HepG2 (cell line): ENCODE measurements around the gene PRRT1. TPM values are rescaled to one million over a fixed set of nuclear protein-coding genes. Genes with fewer than 3 reads are reported as not detected.

Source experiments
- CBX5 ChIP-seq: sonication (generic); formaldehyde crosslinking; IDR thresholded peaks from 2 replicates; pipeline ENCODE4 v1.4.0; 2020; ENCODE audit warnings: missing genetic modification reagents, borderline replicate concordance
- CCDC6 ChIP-seq: sonication (generic); formaldehyde crosslinking; IDR thresholded peaks from 2 replicates; pipeline ENCODE4 v1.8.1; 2022; ENCODE audit warnings: mild to moderate bottlenecking, missing genetic modification reagents, moderate library complexity
- CREM ChIP-seq, 2 experiments: sonication (generic) in 1 of 2; formaldehyde crosslinking in 1 of 2; IDR thresholded peaks; 2 replicates each; pipeline versions ENCODE4 v1.4.0 to v1.6.1; 2016 to 2020; ENCODE audit warnings: antibody characterized with exemption in 1 of 2, mild to moderate bottlenecking in 1 of 2, missing genetic modification reagents in 1 of 2
- ETV5 ChIP-seq: IDR thresholded peaks from 2 replicates; pipeline ENCODE4 v1.6.1; 2018; ENCODE audit warnings: missing biosample characterization, missing genetic modification reagents, inconsistent platforms, borderline replicate concordance
- EZH2 ChIP-seq: conservative IDR thresholded peaks from 2 replicates; pipeline ENCODE4 v1.6.1; 2012; ENCODE audit warnings: mild to moderate bottlenecking, low read depth, low read length, moderate library complexity
- GTF2F1 ChIP-seq: fragments of 150-350 bp; IDR thresholded peaks from 2 replicates; pipeline ENCODE4 v1.6.1; 2014; ENCODE audit warnings: low read length
- IKZF1 ChIP-seq: fragments of 450-650 bp; IDR thresholded peaks from 2 replicates; pipeline ENCODE4 v1.7.1; 2016
- IRF2 ChIP-seq: IDR thresholded peaks from 2 replicates; pipeline ENCODE4 v1.6.1; 2018; ENCODE audit warnings: missing genetic modification reagents, missing compliant biosample characterization
- KDM6A ChIP-seq: IDR thresholded peaks from 2 replicates; pipeline ENCODE4 v1.6.1; 2016; ENCODE audit warnings: low read depth
- RXRB ChIP-seq: IDR thresholded peaks from 2 replicates; pipeline ENCODE4 v1.6.1; 2016; ENCODE audit warnings: borderline replicate concordance, missing genetic modification reagents, missing compliant biosample characterization
- TBX3 ChIP-seq: fragments of 450-650 bp; IDR thresholded peaks from 2 replicates; pipeline ENCODE4 v1.6.1; 2017; ENCODE audit warnings: antibody characterized with exemption, mild to moderate bottlenecking, inconsistent platforms, borderline replicate concordance
- TEAD2 ChIP-seq: sonication (generic); formaldehyde crosslinking; IDR thresholded peaks from 2 replicates; pipeline ENCODE4 v1.9.0; 2021; ENCODE audit warnings: missing genetic modification reagents
- XBP1 ChIP-seq: sonication (generic); formaldehyde crosslinking; IDR thresholded peaks from 2 replicates; pipeline ENCODE4 v1.5.0; 2020; ENCODE audit warnings: missing genetic modification reagents
- ZNF30 ChIP-seq: sonication (generic); formaldehyde crosslinking; IDR thresholded peaks from 2 replicates; pipeline ENCODE4 v1.5.0; 2020; ENCODE audit warnings: mild to moderate bottlenecking, missing genetic modification reagents
- ZNF326 ChIP-seq: sonication (generic); formaldehyde crosslinking; IDR thresholded peaks from 2 replicates; pipeline ENCODE4 v1.4.0; 2020; ENCODE audit warnings: missing genetic modification reagents, borderline replicate concordance
- polyA plus RNA-seq, 8 experiments: library from polyadenylated mRNA; depleted of rRNA in 3 of 8; stranded (reverse) in 7 of 8; unstranded in 1 of 8; fragments of >200 nt; fragmentation: Illumina TruSeq in 4 of 8; extraction: Trizol in 4 of 8; gene quantifications; 2 replicates each; pipeline versions ENCODE4 v1.2.1 to v1.2.3, GENCODE V29; 2011 to 2016; ENCODE audit warnings: low read depth in 4 of 8, missing spikeins in 1 of 8, mixed read lengths in 1 of 8; ENCODE audit not compliant: insufficient read depth in 1 of 8
- total RNA-seq, 5 experiments: library from RNA; depleted of rRNA; stranded (reverse); fragments of >200 nt; fragmentation: Illumina TruSeq; extraction: Trizol; gene quantifications; 2 replicates each; pipeline ENCODE4 v1.2.3, GENCODE V29; 2016; ENCODE audit warnings: low read depth in 1 of 5
- TF ChIP-seq, protein P1 (sequence below): sonication (generic); formaldehyde crosslinking; IDR thresholded peaks from 2 replicates; pipeline ENCODE4 v1.4.0; 2020; ENCODE audit warnings: missing genetic modification reagents, borderline replicate concordance
- TF ChIP-seq, protein P2 (sequence below): sonication (generic); formaldehyde crosslinking; IDR thresholded peaks from 2 replicates; pipeline ENCODE4 v1.5.1; 2020; ENCODE audit warnings: mild to moderate bottlenecking, missing genetic modification reagents, moderate library complexity
- TF ChIP-seq, protein P3 (sequence below): IDR thresholded peaks from 2 replicates; pipeline ENCODE4 v1.6.1; 2012; ENCODE audit warnings: inconsistent platforms
- TF ChIP-seq, protein P4 (sequence below): IDR thresholded peaks from 2 replicates; pipeline ENCODE4 v1.6.1; 2016; ENCODE audit warnings: control low read depth
- TF ChIP-seq, protein P5 (sequence below): sonication (generic); formaldehyde crosslinking; IDR thresholded peaks from 2 replicates; pipeline ENCODE4 v1.5.0; 2020; ENCODE audit warnings: missing genetic modification reagents
- TF ChIP-seq, protein P6 (sequence below): sonication (generic); formaldehyde crosslinking; IDR thresholded peaks from 2 replicates; pipeline ENCODE4 v1.8.0; 2022; ENCODE audit warnings: missing genetic modification reagents, low read depth, mild to moderate bottlenecking, borderline replicate concordance

PRRT1 gene
- total and polyA plus RNA-seq, 2 of the 13 experiments (the other 11 are each of a cell fraction or from before 2014, with no cell fraction given), result 0.64 to 1.4 TPM

DNA sequence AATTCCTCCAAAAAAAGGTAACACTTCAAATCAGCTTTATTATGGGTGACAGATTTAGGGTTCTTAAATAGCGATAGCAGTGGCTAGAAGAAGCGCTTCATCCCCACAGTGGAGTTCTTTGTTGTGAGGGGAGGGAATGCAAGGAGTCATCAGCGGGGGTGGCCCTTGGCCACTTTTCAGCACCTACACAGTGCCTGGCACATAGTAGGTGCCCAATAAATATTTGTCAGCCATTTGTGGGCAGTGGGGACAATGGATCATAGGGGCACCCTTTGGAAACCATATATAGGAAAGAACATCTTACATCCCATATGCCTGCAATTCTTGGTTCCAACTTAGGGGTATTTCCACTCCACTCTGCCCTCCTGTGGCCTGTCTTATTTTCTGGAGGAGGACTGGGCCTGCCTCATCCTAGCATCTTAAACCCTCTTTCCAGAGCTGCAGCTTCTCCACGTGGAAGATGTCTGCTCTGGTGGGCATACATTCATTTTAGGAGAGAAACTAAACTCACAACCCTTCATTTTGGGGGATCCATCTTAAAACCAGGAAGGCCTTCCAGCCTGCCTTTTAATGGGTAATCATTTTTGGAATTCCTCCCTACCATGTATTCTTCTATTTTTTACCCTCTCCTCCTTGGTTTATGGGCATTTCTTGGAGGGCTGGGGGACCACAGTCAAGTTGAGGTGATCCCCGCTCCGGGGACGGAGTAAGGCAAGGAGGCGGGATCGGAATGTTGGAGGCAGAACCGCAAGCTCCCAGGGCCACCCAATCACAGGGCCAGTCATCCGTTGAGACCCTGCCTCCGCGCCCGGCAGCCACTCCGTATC lies 43.3 kb upstream of the PRRT1 start (continued):
- 0 out of 2 replicates have a peak, but pooled peaks have one; percentile 11 for TF ChIP-seq CBX5 (CRISPR knock-in tag)
- TF ChIP-seq CCDC6 (CRISPR knock-in tag), result 0 out of 2 replicates have a peak, but pooled peaks have one; percentile 53
- no peak for TF ChIP-seq ZNF30 (CRISPR knock-in tag)
- TF ChIP-seq, protein P1, sequence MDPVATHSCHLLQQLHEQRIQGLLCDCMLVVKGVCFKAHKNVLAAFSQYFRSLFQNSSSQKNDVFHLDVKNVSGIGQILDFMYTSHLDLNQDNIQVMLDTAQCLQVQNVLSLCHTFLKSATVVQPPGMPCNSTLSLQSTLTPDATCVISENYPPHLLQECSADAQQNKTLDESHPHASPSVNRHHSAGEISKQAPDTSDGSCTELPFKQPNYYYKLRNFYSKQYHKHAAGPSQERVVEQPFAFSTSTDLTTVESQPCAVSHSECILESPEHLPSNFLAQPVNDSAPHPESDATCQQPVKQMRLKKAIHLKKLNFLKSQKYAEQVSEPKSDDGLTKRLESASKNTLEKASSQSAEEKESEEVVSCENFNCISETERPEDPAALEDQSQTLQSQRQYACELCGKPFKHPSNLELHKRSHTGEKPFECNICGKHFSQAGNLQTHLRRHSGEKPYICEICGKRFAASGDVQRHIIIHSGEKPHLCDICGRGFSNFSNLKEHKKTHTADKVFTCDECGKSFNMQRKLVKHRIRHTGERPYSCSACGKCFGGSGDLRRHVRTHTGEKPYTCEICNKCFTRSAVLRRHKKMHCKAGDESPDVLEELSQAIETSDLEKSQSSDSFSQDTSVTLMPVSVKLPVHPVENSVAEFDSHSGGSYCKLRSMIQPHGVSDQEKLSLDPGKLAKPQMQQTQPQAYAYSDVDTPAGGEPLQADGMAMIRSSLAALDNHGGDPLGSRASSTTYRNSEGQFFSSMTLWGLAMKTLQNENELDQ (CRISPR knock-in tag), result no peak
- TF ChIP-seq, protein P2, sequence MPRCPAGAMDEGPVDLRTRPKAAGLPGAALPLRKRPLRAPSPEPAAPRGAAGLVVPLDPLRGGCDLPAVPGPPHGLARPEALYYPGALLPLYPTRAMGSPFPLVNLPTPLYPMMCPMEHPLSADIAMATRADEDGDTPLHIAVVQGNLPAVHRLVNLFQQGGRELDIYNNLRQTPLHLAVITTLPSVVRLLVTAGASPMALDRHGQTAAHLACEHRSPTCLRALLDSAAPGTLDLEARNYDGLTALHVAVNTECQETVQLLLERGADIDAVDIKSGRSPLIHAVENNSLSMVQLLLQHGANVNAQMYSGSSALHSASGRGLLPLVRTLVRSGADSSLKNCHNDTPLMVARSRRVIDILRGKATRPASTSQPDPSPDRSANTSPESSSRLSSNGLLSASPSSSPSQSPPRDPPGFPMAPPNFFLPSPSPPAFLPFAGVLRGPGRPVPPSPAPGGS (CRISPR knock-in tag), result 0 out of 2 replicates have a peak, but pooled peaks have one; percentile 27
- TF ChIP-seq, protein P3, sequence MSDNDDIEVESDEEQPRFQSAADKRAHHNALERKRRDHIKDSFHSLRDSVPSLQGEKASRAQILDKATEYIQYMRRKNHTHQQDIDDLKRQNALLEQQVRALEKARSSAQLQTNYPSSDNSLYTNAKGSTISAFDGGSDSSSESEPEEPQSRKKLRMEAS, result no peak
- TF ChIP-seq, protein P4, sequence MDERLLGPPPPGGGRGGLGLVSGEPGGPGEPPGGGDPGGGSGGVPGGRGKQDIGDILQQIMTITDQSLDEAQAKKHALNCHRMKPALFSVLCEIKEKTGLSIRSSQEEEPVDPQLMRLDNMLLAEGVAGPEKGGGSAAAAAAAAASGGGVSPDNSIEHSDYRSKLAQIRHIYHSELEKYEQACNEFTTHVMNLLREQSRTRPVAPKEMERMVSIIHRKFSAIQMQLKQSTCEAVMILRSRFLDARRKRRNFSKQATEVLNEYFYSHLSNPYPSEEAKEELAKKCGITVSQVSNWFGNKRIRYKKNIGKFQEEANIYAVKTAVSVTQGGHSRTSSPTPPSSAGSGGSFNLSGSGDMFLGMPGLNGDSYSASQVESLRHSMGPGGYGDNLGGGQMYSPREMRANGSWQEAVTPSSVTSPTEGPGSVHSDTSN (CRISPR knock-in tag), result no peak
- TF ChIP-seq CREM (IDR thresholded peaks at IDR 0.05), result no peak; the same call in 1 of the 2 replicates
- no peak for TF ChIP-seq CREM (CRISPR knock-in tag; IDR thresholded peaks at IDR 0.05)
- TF ChIP-seq, protein P5, sequence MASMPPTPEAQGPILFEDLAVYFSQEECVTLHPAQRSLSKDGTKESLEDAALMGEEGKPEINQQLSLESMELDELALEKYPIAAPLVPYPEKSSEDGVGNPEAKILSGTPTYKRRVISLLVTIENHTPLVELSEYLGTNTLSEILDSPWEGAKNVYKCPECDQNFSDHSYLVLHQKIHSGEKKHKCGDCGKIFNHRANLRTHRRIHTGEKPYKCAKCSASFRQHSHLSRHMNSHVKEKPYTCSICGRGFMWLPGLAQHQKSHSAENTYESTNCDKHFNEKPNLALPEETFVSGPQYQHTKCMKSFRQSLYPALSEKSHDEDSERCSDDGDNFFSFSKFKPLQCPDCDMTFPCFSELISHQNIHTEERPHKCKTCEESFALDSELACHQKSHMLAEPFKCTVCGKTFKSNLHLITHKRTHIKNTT (CRISPR knock-in tag), result no peak
- no peak for TF ChIP-seq KDM6A (CRISPR knock-in tag)
- TF ChIP-seq ETV5 (CRISPR knock-in tag), result no peak
- TF ChIP-seq, protein P6, sequence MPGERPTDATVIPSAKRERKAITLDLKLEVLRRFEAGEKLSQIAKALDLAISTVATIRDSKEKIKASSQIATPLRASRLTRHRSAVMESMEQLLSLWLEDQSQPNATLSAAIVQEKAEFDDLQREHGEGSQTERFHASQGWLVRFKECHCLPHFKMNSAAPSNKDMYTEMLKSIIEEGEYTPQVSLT (CRISPR knock-in tag), result no peak; the same call in 1 of the 2 replicates
- no peak for TF ChIP-seq TBX3
- TF ChIP-seq XBP1 (CRISPR knock-in tag), result no peak
- 0 out of 2 replicates have a peak, but pooled peaks have one; percentile 10 for TF ChIP-seq GTF2F1
- no peak for TF ChIP-seq TEAD2 (CRISPR knock-in tag)
- 0 out of 2 replicates have a peak, but pooled peaks have one; percentile 7 for TF ChIP-seq IRF2 (CRISPR knock-in tag)
- TF ChIP-seq ZNF326 (CRISPR knock-in tag), result no peak
- no peak; the same call in 1 of the 2 replicates for TF ChIP-seq RXRB (CRISPR knock-in tag)
- TF ChIP-seq EZH2, result no peak
- TF ChIP-seq IKZF1, result no peak
